ENCODE results near the gene GATA1. TPM values are rescaled to one million over a fixed set of nuclear protein-coding genes. Genes with fewer than 3 reads are reported as not detected.

Gene GATA1
- total RNA-seq, 1 experiment from 2014 or later, result not detected

DNA sequence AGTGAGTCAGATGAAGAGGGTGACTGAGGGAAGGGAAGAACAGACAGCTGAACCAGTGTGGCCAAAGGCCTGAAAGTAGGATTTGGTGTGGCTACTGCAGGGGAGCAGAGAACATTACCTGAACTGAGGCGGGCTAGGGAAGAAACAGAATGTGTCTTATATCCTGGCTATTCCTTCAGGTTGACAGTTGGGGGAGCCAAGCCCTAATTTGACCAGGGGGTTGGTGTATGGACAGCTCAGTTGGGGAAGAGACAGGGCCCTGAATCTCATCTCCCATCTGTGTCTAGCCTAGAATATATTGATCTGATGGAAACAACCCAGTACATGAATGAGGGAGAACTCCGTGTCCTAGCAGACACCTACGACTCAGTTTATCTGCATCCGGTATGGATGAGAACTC lies 19.7 kb downstream of the GATA1 start:
- intact Hi-C loops (cut with micrococcal nuclease), result no loop called here
- ChIA-PET POLR2A (no interaction called here), CTCF (interaction anchor here (0.6 to 1.2 kb wide), 2 partner anchors 84 to 450 kb away, joined by 3 to 5 read pairs; no protein-coding TSS in a partner anchor)
- H3K27me3 Mint-ChIP-seq (ENCODE audit: insufficient read depth, unreplicated experiment), result no peaks in the 10 kb centered on the region
- peaks cover 13% of the 10 kb centered on the region for H3K36me3 Mint-ChIP-seq (ENCODE audit: insufficient read depth, unreplicated experiment)
- H3K9me3 Mint-ChIP-seq (ENCODE audit: unreplicated experiment), result no peaks in the 10 kb centered on the region
- DNase-seq (ENCODE audit: unreplicated experiment), result peak; percentile 2
- H3K27ac Mint-ChIP-seq (ENCODE audit: low read depth, unreplicated experiment), result no peak overlapping the region
- BruUV-seq (replicated peaks), result no TSS peak
- TF ChIP-seq, protein P1, sequence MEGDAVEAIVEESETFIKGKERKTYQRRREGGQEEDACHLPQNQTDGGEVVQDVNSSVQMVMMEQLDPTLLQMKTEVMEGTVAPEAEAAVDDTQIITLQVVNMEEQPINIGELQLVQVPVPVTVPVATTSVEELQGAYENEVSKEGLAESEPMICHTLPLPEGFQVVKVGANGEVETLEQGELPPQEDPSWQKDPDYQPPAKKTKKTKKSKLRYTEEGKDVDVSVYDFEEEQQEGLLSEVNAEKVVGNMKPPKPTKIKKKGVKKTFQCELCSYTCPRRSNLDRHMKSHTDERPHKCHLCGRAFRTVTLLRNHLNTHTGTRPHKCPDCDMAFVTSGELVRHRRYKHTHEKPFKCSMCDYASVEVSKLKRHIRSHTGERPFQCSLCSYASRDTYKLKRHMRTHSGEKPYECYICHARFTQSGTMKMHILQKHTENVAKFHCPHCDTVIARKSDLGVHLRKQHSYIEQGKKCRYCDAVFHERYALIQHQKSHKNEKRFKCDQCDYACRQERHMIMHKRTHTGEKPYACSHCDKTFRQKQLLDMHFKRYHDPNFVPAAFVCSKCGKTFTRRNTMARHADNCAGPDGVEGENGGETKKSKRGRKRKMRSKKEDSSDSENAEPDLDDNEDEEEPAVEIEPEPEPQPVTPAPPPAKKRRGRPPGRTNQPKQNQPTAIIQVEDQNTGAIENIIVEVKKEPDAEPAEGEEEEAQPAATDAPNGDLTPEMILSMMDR (IDR thresholded peaks at IDR 0.05; ENCODE audit: unreplicated experiment), result no peak
- no peak overlapping the region for H3K4me3 Mint-ChIP-seq (ENCODE audit: unreplicated experiment)
- H3K4me1 Mint-ChIP-seq (ENCODE audit: insufficient read depth, unreplicated experiment), result no peaks in the 10 kb centered on the region

DNA sequence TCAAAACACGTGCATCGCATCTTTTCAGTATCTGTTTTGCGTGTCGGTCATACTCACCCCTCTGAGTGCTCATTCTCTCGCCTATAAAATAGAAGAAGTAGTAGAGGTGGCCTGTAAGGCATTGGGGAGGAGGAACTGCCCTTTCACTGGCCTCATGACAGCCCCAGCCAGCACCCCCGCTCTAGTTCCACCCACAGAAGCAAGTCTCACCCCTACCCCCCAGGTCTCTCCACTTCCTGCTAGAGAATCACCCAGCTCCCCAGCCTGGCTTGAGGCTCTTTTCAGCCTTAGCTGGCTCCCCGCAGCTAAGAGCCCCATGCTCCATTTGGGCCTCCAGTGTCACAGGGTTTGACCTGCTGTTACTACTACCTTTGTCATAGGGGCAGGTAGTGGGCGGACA lies 27.3 kb downstream of the GATA1 start:
- peaks cover 27% of the 10 kb centered on the region for H3K36me3 Mint-ChIP-seq (ENCODE audit: insufficient read depth, unreplicated experiment)
- H3K27me3 Mint-ChIP-seq (ENCODE audit: insufficient read depth, unreplicated experiment), result no peaks in the 10 kb centered on the region
- no peak overlapping the region for H3K27ac Mint-ChIP-seq (ENCODE audit: low read depth, unreplicated experiment)
- CTCF ChIA-PET, result interaction anchor here (0.7 kb wide), 1 partner anchor 160 kb away, joined by 3 read pairs; no protein-coding TSS in a partner anchor
- TF ChIP-seq, protein P1 (IDR thresholded peaks at IDR 0.05; ENCODE audit: unreplicated experiment), result no peak
- H3K4me3 Mint-ChIP-seq (ENCODE audit: unreplicated experiment), result no peak overlapping the region
- no peaks in the 10 kb centered on the region for H3K9me3 Mint-ChIP-seq (ENCODE audit: unreplicated experiment)
- no peaks in the 10 kb centered on the region for H3K4me1 Mint-ChIP-seq (ENCODE audit: insufficient read depth, unreplicated experiment)
- BruUV-seq (replicated peaks), result no TSS peak
- POLR2A ChIA-PET, result no interaction called here
- no peak for DNase-seq (ENCODE audit: unreplicated experiment)
- intact Hi-C loops (cut with micrococcal nuclease), result no loop called here

DNA sequence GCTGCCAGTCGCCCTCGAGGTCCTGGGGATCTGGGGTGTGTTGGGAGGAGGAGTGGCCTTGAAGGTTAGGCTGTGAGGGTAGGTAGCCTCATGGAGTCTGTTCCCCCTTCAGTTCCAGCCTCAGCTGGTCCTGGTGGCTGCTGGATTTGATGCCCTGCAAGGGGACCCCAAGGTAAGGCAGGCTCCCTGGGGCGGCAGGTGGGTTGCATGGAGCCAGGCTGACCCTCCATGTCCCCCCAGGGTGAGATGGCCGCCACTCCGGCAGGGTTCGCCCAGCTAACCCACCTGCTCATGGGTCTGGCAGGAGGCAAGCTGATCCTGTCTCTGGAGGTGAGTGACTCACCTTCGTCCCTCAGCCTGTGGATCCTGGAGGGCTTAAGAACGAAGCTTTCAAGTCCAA lies 28.3 kb downstream of the GATA1 start:
- DNase-seq (ENCODE audit: unreplicated experiment), result no peak
- TF ChIP-seq, protein P1 (IDR thresholded peaks at IDR 0.05; ENCODE audit: unreplicated experiment), result no peak
- H3K9me3 Mint-ChIP-seq (ENCODE audit: unreplicated experiment), result peaks cover 4% of the 10 kb centered on the region
- intact Hi-C loops (cut with micrococcal nuclease), result no loop called here
- peaks cover 29% of the 10 kb centered on the region for H3K36me3 Mint-ChIP-seq (ENCODE audit: insufficient read depth, unreplicated experiment)
- ChIA-PET POLR2A (no interaction called here), CTCF (no interaction called here)
- H3K4me1 Mint-ChIP-seq (ENCODE audit: insufficient read depth, unreplicated experiment), result no peaks in the 10 kb centered on the region
- H3K27me3 Mint-ChIP-seq (ENCODE audit: insufficient read depth, unreplicated experiment), result no peaks in the 10 kb centered on the region
- no peak overlapping the region for H3K4me3 Mint-ChIP-seq (ENCODE audit: unreplicated experiment)
- no peak overlapping the region for H3K27ac Mint-ChIP-seq (ENCODE audit: low read depth, unreplicated experiment)
- BruUV-seq (replicated peaks), result no TSS peak

DNA sequence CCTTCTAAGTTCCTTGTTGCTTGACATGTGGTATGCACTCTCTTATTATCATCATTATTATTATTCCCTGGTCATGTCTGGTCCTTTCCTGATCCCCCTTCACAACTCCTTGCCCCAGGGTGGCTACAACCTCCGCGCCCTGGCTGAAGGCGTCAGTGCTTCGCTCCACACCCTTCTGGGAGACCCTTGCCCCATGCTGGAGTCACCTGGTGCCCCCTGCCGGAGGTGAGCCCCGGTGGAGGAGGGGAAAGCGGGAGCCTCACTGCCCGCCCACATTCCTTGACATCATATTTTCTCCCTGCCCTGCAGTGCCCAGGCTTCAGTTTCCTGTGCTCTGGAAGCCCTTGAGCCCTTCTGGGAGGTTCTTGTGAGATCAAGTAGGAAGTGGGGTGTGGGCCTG lies 28.9 kb downstream of the GATA1 start:
- Mint-ChIP-seq H3K36me3 (ENCODE audit: insufficient read depth, unreplicated experiment) (peaks cover 33% of the 10 kb centered on the region), H3K27me3 (ENCODE audit: insufficient read depth, unreplicated experiment) (no peaks in the 10 kb centered on the region), H3K4me3 (ENCODE audit: unreplicated experiment) (no peak overlapping the region), H3K27ac (ENCODE audit: low read depth, unreplicated experiment) (no peak overlapping the region), H3K4me1 (ENCODE audit: insufficient read depth, unreplicated experiment) (no peaks in the 10 kb centered on the region), H3K9me3 (ENCODE audit: unreplicated experiment) (peaks cover 8% of the 10 kb centered on the region)
- BruUV-seq (replicated peaks), result no TSS peak
- TF ChIP-seq, protein P1 (IDR thresholded peaks at IDR 0.05; ENCODE audit: unreplicated experiment), result no peak
- CTCF ChIA-PET, result no interaction called here
- POLR2A ChIA-PET, result no interaction called here
- no peak for DNase-seq (ENCODE audit: unreplicated experiment)
- intact Hi-C loops (cut with micrococcal nuclease), result no loop called here

Data from MCF 10A (cell line).